AG09309 (cell line): Measurements from ENCODE around the gene THBS4.

Experiments used
- DNase-seq: peaks from one replicate; pipeline ENCODE4 v3.0.0-alpha.2; 2010; ENCODE audit warnings: low read depth
- H3K4me3 ChIP-seq: 2 replicates; pipeline ENCODE4 v1.5.1; 2011; ENCODE audit warnings: mild to moderate bottlenecking, low read depth, low read length, moderate library complexity; ENCODE audit not compliant: control insufficient read depth
- CTCF ChIP-seq: IDR thresholded peaks from 2 replicates; pipeline ENCODE4 v1.5.1; 2011; ENCODE audit warnings: mild to moderate bottlenecking, low read depth, low read length, inconsistent platforms; ENCODE audit not compliant: insufficient read depth, control insufficient read depth; ENCODE audit errors: missing control alignments

Gene THBS4

GRCh38 chr5:80043187-80043586, 8.0 kb downstream of the THBS4 start:
- TF ChIP-seq CTCF, result no peak
- DNase-seq, result no peak
- H3K4me3 ChIP-seq, result no peak overlapping the region

- no peak for TF ChIP-seq CTCF
- no peak overlapping the region for H3K4me3 ChIP-seq
- DNase-seq, result no peak
Measured at GRCh38 chr5:80048084-80048780, 13.1 kb downstream of the THBS4 start.

GRCh38 chr5:80052464-80052863, 17.3 kb downstream of the THBS4 start:
- no peak for TF ChIP-seq CTCF
- H3K4me3 ChIP-seq, result no peak overlapping the region
- no peak for DNase-seq

- no peak for TF ChIP-seq CTCF
- no peak overlapping the region for H3K4me3 ChIP-seq
- no peak for DNase-seq
Measured at GRCh38 chr5:80054682-80055081, 19.5 kb downstream of the THBS4 start.

GRCh38 chr5:80055491-80056170, 20.5 kb downstream of the THBS4 start:
- no peak overlapping the region for H3K4me3 ChIP-seq
- no peak for DNase-seq
- TF ChIP-seq CTCF, result no peak

- no peak for TF ChIP-seq CTCF
- no peak for DNase-seq
- H3K4me3 ChIP-seq, result no peak overlapping the region
Measured at GRCh38 chr5:80057099-80057498, 22.0 kb downstream of the THBS4 start.

GRCh38 chr5:80057921-80058320, 22.8 kb downstream of the THBS4 start:
- no peak for DNase-seq
- TF ChIP-seq CTCF, result no peak
- H3K4me3 ChIP-seq, result no peak overlapping the region
